Mammary epithelial cell (primary cell): Measurements from ENCODE around the gene APBA2.

Experiments used
- EZH2 ChIP-seq: IDR thresholded peaks from 2 replicates; pipeline ENCODE4 v1.6.1; 2012; ENCODE audit warnings: low read length, inconsistent platforms, borderline replicate concordance
- TF ChIP-seq, protein P1 (sequence below), 2 donors: IDR thresholded peaks in 1 of 2; conservative IDR thresholded peaks in 1 of 2; 2 replicates each; pipeline ENCODE4 v1.5.1; 2011 to 2012; ENCODE audit warnings: inconsistent platforms in 2 of 2, low read length in 2 of 2, mild to moderate bottlenecking in 2 of 2, control low read depth in 1 of 2, low read depth in 1 of 2; ENCODE audit not compliant: insufficient read depth in 1 of 2; ENCODE audit errors: extremely low read depth in 1 of 2

DNA sequence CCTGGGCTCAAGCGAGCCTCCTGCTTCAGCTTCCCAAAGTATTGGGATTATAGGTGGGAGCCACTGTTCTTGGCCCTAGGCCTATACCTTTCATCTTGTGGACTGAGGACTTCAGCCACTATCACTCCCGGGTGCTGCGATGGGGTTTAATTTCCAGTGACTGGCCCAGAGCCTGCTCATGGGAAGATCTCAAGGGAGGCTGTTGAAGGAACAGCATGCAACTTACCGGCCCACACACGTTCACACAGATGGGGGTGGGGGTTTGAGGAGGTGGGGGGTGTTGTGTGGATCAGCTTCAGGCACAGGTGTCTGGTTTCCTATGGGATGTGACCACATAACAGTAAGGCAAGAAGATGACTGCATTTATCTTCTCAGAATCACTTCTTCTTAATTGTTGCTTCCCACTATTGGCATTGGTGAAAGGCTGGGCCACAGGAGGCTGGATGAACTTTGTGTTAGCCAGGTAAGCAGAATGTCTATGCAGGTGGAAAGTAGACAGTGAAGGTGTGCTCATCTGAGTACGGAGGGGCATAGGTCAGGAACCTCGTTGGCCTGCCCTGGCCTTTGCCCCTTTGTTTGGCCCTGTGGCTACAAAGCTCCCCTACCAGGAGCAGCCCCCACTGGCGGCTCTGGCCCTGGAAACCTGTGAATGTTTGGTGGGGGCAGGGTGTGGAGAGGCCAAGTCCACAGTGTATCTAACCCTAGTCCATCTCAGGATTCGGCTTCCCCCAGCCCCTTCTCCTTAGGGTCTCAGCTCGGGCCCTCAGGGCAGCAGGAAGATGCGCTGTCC is 1.4 kb upstream of the APBA2 start:
- TF ChIP-seq, protein P1, sequence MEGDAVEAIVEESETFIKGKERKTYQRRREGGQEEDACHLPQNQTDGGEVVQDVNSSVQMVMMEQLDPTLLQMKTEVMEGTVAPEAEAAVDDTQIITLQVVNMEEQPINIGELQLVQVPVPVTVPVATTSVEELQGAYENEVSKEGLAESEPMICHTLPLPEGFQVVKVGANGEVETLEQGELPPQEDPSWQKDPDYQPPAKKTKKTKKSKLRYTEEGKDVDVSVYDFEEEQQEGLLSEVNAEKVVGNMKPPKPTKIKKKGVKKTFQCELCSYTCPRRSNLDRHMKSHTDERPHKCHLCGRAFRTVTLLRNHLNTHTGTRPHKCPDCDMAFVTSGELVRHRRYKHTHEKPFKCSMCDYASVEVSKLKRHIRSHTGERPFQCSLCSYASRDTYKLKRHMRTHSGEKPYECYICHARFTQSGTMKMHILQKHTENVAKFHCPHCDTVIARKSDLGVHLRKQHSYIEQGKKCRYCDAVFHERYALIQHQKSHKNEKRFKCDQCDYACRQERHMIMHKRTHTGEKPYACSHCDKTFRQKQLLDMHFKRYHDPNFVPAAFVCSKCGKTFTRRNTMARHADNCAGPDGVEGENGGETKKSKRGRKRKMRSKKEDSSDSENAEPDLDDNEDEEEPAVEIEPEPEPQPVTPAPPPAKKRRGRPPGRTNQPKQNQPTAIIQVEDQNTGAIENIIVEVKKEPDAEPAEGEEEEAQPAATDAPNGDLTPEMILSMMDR (conservative IDR thresholded peaks at IDR 0.05 in 1 of 2, IDR thresholded peaks at IDR 0.05 in 1 of 2; ENCODE audit: extremely low read depth in 1 of 2, insufficient read depth in 1 of 2, low read depth in 1 of 2, low read length in 2 of 2), result no peak
- TF ChIP-seq EZH2, result no peak
